GM12878 (cell line): Measurements from ENCODE around the gene PUDP. TPM values are rescaled to one million over a fixed set of nuclear protein-coding genes. Genes with fewer than 3 reads are reported as not detected.

Source experiments
- ATAC-seq: fragments of 200-7000 bp; cut with Tn5 transposase; 3 replicates; pipeline ENCODE4 v1.9.1; 2020; ENCODE audit warnings: mild to moderate bottlenecking, moderate library complexity
- BruUV-seq: library from RNA; stranded (reverse); fragments of 400-500 nt; replicated peaks from 2 replicates; lab custom pipeline; 2021; lab: Mats Ljungman, UMichigan
- CTCF ChIA-PET: fragments of 300-600 bp; sonication (Branson Sonifier 250); formaldehyde crosslinking; extraction: SDS; loops from one replicate; lab custom pipeline; 2021; ENCODE audit warnings: inconsistent platforms; lab: Yijun Ruan, JAX
- POLR2A ChIA-PET: fragments of 350-600 bp; formaldehyde crosslinking; extraction: SDS; loops from one replicate; lab custom pipeline; 2021; ENCODE audit warnings: inconsistent platforms; lab: Charles Lee
- RAD21 ChIA-PET: fragments of 300-600 bp; sonication (Branson Sonifier 250); formaldehyde crosslinking; loops from one replicate; lab custom pipeline; 2023; ENCODE audit warnings: antibody characterized with exemption; ENCODE audit not compliant: unreplicated experiment; lab: Charles Lee
- SMC1A ChIA-PET: fragments of 300-600 bp; sonication (Branson Sonifier 250); formaldehyde crosslinking; loops from one replicate; lab custom pipeline; 2023; ENCODE audit not compliant: unreplicated experiment, uncharacterized antibody; lab: Charles Lee
- DNase-seq: peaks from one replicate; pipeline ENCODE4 v3.0.0-alpha.2; 2011; ENCODE audit warnings: low read depth, low spot score
- FAIRE-seq: peaks from 3 replicates; lab custom pipeline; 2011; peaks lifted over from hg19 to GRCh38; lab: Jason Lieb, UNC
- H2AFZ ChIP-seq: 2 replicates; pipeline ENCODE4 v1.6.0; 2011; ENCODE audit warnings: low read depth, low read length, control low read depth; ENCODE audit not compliant: control insufficient read depth
- H3K27ac ChIP-seq: 2 replicates; pipeline ENCODE4 v1.5.1; 2011; ENCODE audit warnings: control low read depth; ENCODE audit not compliant: control insufficient read depth, insufficient read depth
- H3K27me3 ChIP-seq, 2 experiments: replicated peaks in 1 of 2; 2 replicates each; pipeline versions ENCODE4 v1.6.0 to v1.6.1; 2011; ENCODE audit warnings: low read length in 1 of 2; ENCODE audit not compliant: control insufficient read depth in 2 of 2, insufficient read depth in 2 of 2
- H3K36me3 ChIP-seq, 2 experiments: 2 replicates each; pipeline ENCODE4 v1.5.1; 2011; ENCODE audit warnings: low read length in 1 of 2; ENCODE audit not compliant: control insufficient read depth in 2 of 2, insufficient read depth in 2 of 2
- H3K4me1 ChIP-seq: 2 replicates; pipeline ENCODE4 v1.6.1; 2011; ENCODE audit warnings: mild to moderate bottlenecking, low read length, moderate library complexity, mixed read lengths; ENCODE audit not compliant: control insufficient read depth, insufficient read depth
- H3K4me2 ChIP-seq: 2 replicates; pipeline ENCODE4 v1.6.0; 2011; ENCODE audit warnings: control low read depth; ENCODE audit not compliant: control insufficient read depth, insufficient read depth
- H3K4me3 ChIP-seq: fragments of 200-600 bp; sonication (generic); 2 replicates; pipeline ENCODE4 v1.5.1; 2016
- H3K79me2 ChIP-seq: 2 replicates; pipeline ENCODE4 v1.6.0; 2011; ENCODE audit warnings: low read length; ENCODE audit not compliant: control insufficient read depth, insufficient read depth
- H3K9ac ChIP-seq: 2 replicates; pipeline ENCODE4 v1.8.0; 2011; ENCODE audit warnings: low read length, control low read depth, mixed read lengths; ENCODE audit not compliant: control insufficient read depth, insufficient read depth
- H3K9me3 ChIP-seq: replicated peaks from 3 replicates; pipeline ENCODE4 v1.5.1; 2011; ENCODE audit warnings: mild to moderate bottlenecking, low read length; ENCODE audit not compliant: control insufficient read depth, insufficient read depth
- H4K20me1 ChIP-seq: 2 replicates; pipeline ENCODE4 v1.6.0; 2011; ENCODE audit not compliant: control insufficient read depth, insufficient read depth
- CHD4 ChIP-seq: fragments of 200-600 bp; sonication (generic); IDR thresholded peaks from 2 replicates; pipeline ENCODE4 v1.6.1; 2016; ENCODE audit warnings: mild to moderate bottlenecking
- CREB1 ChIP-seq: IDR thresholded peaks from 2 replicates; pipeline ENCODE4 v1.6.1; 2012; ENCODE audit warnings: low read depth, mild to moderate bottlenecking, inconsistent platforms
- GATAD2B ChIP-seq: fragments of 450-650 bp; conservative IDR thresholded peaks from 2 replicates; pipeline ENCODE4 v1.6.1; 2017; ENCODE audit warnings: low read depth, mild to moderate bottlenecking, moderate library complexity
- HDAC2 ChIP-seq: fragments of 200-600 bp; sonication (generic); IDR thresholded peaks from 2 replicates; pipeline ENCODE4 v1.6.1; 2017
- IRF5 ChIP-seq: fragments of 450-650 bp; IDR thresholded peaks from 2 replicates; pipeline ENCODE4 v1.6.1; 2017; ENCODE audit warnings: borderline replicate concordance
- KDM1A ChIP-seq: fragments of 200-600 bp; sonication (generic); IDR thresholded peaks from 2 replicates; pipeline ENCODE4 v1.6.1; 2016; ENCODE audit warnings: borderline replicate concordance
- MXI1 ChIP-seq: fragments of 150-350 bp; IDR thresholded peaks from 2 replicates; pipeline ENCODE4 v1.6.1; 2011; ENCODE audit warnings: low read depth, mild to moderate bottlenecking, inconsistent platforms, low read length, improper control_type of control experiment
- ZBTB33 ChIP-seq: fragments of 450-650 bp; IDR thresholded peaks from 2 replicates; pipeline ENCODE4 v1.6.1; 2017; ENCODE audit warnings: mild to moderate bottlenecking
- WGBS: methylation state at CpG from one replicate; pipeline ENCODE4 v1.1.6; 2016; ENCODE audit warnings: low lambda C conversion rate; ENCODE audit not compliant: insufficient replicate concordance, insufficient coverage; ENCODE audit errors: missing lambda C conversion rate; 5-methylcytosine and 5-hydroxymethylcytosine counted together
- in situ Hi-C: fragments of 300-500 bp; cut with MboI; formaldehyde crosslinking; loops from 9 replicates; pipeline ENCODE4 v1.14.3; 2018; ENCODE audit warnings: mixed read lengths
- intact Hi-C: fragments of 100-400 bp; cut with micrococcal nuclease; formaldehyde crosslinking; loops from one replicate; pipeline ENCODE4 v1.14.2; 2022; ENCODE audit not compliant: unreplicated experiment
- polyA plus RNA-seq, 11 experiments: library from polyadenylated mRNA; depleted of rRNA in 4 of 11; unstranded in 6 of 11; stranded (reverse) in 5 of 11; fragments of >200 nt; fragmentation: Nextera tagmentation in 4 of 11; fragmentation: Illumina TruSeq in 1 of 11; extraction: Ambion mirVana in 4 of 11; extraction: Trizol in 1 of 11; gene quantifications; 1 replicate in 1 of 11; 2 replicates in 10 of 11; pipeline versions ENCODE4 v1.2.1 to v1.2.3, GENCODE V29; 2011 to 2016; ENCODE audit warnings: inconsistent platforms in 2 of 11, missing spikeins in 2 of 11, low read depth in 1 of 11
- total RNA-seq, 4 experiments: library from RNA; depleted of rRNA in 3 of 4; stranded (reverse); fragments of >200 nt in 3 of 4; fragmentation: Illumina TruSeq in 1 of 4; extraction: Trizol in 1 of 4; gene quantifications; 2 replicates each; pipeline versions ENCODE4 v1.2.1 to v1.2.3, GENCODE V29; 2013 to 2021
- TF ChIP-seq, protein P1 (sequence below), 3 experiments: IDR thresholded peaks in 2 of 3; conservative IDR thresholded peaks in 1 of 3; 2 replicates each; pipeline ENCODE4 v1.5.1; 2011; ENCODE audit warnings: low read depth in 3 of 3, low read length in 3 of 3, mild to moderate bottlenecking in 3 of 3, control low read depth in 2 of 3, moderate library complexity in 2 of 3, inconsistent platforms in 1 of 3, mixed read lengths in 1 of 3; ENCODE audit not compliant: control insufficient read depth in 2 of 3, insufficient read depth in 1 of 3; ENCODE audit errors: extremely low read depth in 1 of 3
- TF ChIP-seq, protein P2 (sequence below): IDR thresholded peaks from 2 replicates; pipeline ENCODE4 v1.6.1; 2012; ENCODE audit warnings: low read length, inconsistent platforms

Gene PUDP
- total and polyA plus RNA-seq, 10 of the 15 experiments (the other 5 are each of a cell fraction or from before 2014, with no cell fraction given): 30.8 to 83.5 (median 61.7) TPM

GRCh38 chrX:7194606-7195005 is 46.7 kb upstream of the PUDP start:
- SMC1A ChIA-PET: no interaction called here
- ATAC-seq: no peak
- no TSS peak for BruUV-seq
- no peak overlapping the region for H2AFZ ChIP-seq
- no peak for FAIRE-seq
- no peaks in the 10 kb centered on the region; a peak in 1 of 4 replicates for H3K36me3 ChIP-seq
- WGBS: 95% methylated on average over 11 of the region's 11 CpGs
- H3K4me1 ChIP-seq: no peaks in the 10 kb centered on the region
- no peaks in the 10 kb centered on the region for H3K27me3 ChIP-seq
- no peak overlapping the region for H3K27ac ChIP-seq
- DNase-seq: no peak
- no peak for TF ChIP-seq KDM1A
- TF ChIP-seq ZBTB33: no peak
- TF ChIP-seq CHD4: no peak
- TF ChIP-seq GATAD2B: no peak
- TF ChIP-seq, protein P1, sequence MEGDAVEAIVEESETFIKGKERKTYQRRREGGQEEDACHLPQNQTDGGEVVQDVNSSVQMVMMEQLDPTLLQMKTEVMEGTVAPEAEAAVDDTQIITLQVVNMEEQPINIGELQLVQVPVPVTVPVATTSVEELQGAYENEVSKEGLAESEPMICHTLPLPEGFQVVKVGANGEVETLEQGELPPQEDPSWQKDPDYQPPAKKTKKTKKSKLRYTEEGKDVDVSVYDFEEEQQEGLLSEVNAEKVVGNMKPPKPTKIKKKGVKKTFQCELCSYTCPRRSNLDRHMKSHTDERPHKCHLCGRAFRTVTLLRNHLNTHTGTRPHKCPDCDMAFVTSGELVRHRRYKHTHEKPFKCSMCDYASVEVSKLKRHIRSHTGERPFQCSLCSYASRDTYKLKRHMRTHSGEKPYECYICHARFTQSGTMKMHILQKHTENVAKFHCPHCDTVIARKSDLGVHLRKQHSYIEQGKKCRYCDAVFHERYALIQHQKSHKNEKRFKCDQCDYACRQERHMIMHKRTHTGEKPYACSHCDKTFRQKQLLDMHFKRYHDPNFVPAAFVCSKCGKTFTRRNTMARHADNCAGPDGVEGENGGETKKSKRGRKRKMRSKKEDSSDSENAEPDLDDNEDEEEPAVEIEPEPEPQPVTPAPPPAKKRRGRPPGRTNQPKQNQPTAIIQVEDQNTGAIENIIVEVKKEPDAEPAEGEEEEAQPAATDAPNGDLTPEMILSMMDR (IDR thresholded peaks at IDR 0.05 in 2 of 3, conservative IDR thresholded peaks at IDR 0.05 in 1 of 3; ENCODE audit: control insufficient read depth in 2 of 3, extremely low read depth in 1 of 3, insufficient read depth in 1 of 3, low read depth in 3 of 3, low read length in 3 of 3): no peak
- TF ChIP-seq IRF5: no peak
- no peak for TF ChIP-seq MXI1
- TF ChIP-seq, protein P2, sequence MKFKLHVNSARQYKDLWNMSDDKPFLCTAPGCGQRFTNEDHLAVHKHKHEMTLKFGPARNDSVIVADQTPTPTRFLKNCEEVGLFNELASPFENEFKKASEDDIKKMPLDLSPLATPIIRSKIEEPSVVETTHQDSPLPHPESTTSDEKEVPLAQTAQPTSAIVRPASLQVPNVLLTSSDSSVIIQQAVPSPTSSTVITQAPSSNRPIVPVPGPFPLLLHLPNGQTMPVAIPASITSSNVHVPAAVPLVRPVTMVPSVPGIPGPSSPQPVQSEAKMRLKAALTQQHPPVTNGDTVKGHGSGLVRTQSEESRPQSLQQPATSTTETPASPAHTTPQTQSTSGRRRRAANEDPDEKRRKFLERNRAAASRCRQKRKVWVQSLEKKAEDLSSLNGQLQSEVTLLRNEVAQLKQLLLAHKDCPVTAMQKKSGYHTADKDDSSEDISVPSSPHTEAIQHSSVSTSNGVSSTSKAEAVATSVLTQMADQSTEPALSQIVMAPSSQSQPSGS: no peak
- no peak for TF ChIP-seq CREB1
- no peak for TF ChIP-seq HDAC2
- POLR2A ChIA-PET: no interaction called here
- intact Hi-C loops: no loop called here
- no peaks in the 10 kb centered on the region for H3K9me3 ChIP-seq
- RAD21 ChIA-PET: interaction anchor here (0.9 kb wide), 1 partner anchor 91 kb away, joined by 3 read pairs; no protein-coding TSS in a partner anchor
- no peak overlapping the region for H3K4me3 ChIP-seq
- no peak overlapping the region for H3K4me2 ChIP-seq
- no peaks in the 10 kb centered on the region for H4K20me1 ChIP-seq
- CTCF ChIA-PET: no interaction called here
- H3K9ac ChIP-seq: no peak overlapping the region
- no peaks in the 10 kb centered on the region for H3K79me2 ChIP-seq
- in situ Hi-C loops: no loop called here
